ENCODE measurements around the gene FAM120A.

DNA sequence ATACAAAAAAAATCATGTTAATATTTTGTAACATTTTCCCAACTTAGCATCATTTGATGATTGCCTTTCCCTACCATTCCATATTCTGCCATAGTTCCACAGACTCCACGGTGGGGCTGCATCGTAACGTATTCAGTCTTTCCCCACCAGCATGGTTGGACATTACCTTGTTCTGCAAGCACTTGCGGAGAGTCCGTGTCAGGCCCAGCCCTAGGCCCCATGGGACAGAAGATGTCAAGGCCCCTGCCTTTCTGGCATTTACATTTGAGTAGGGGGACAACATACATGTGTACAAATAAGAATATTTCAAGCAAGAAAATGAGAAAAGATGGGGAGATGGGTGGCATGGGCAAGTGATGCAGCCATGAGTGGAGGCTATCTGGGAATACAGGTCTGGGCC, 116.7 kb downstream of the FAM120A start:
- TF ChIP-seq, protein P1, sequence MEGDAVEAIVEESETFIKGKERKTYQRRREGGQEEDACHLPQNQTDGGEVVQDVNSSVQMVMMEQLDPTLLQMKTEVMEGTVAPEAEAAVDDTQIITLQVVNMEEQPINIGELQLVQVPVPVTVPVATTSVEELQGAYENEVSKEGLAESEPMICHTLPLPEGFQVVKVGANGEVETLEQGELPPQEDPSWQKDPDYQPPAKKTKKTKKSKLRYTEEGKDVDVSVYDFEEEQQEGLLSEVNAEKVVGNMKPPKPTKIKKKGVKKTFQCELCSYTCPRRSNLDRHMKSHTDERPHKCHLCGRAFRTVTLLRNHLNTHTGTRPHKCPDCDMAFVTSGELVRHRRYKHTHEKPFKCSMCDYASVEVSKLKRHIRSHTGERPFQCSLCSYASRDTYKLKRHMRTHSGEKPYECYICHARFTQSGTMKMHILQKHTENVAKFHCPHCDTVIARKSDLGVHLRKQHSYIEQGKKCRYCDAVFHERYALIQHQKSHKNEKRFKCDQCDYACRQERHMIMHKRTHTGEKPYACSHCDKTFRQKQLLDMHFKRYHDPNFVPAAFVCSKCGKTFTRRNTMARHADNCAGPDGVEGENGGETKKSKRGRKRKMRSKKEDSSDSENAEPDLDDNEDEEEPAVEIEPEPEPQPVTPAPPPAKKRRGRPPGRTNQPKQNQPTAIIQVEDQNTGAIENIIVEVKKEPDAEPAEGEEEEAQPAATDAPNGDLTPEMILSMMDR (IDR thresholded peaks at IDR 0.05): no peak
- TF ChIP-seq POLR2A (IDR thresholded peaks at IDR 0.05) (no peak), EP300 (IDR thresholded peaks at IDR 0.05) (no peak)
